Fibroblast of lung (primary cell): ENCODE data around the gene KIF21B. TPM values are rescaled to one million over a fixed set of nuclear protein-coding genes. Genes with fewer than 3 reads are reported as not detected.

Experiments used
- DNase-seq, 2 donors: peaks; one replicate each; pipeline versions ENCODE4 v3.0.0 to v3.0.0-alpha.2; 2010; ENCODE audit warnings: low read depth in 2 of 2
- H2AFZ ChIP-seq: 2 replicates; pipeline ENCODE4 v1.5.1; 2012; ENCODE audit warnings: low read length, control low read depth, inconsistent platforms
- H3K27ac ChIP-seq: 2 replicates; pipeline ENCODE4 v1.5.1; 2011; ENCODE audit warnings: low read length, control low read depth; ENCODE audit not compliant: insufficient read depth
- H3K27me3 ChIP-seq: 2 replicates; pipeline ENCODE4 v1.5.1; 2011; ENCODE audit warnings: mild to moderate bottlenecking, low read length; ENCODE audit not compliant: control insufficient read depth, insufficient read depth
- H3K36me3 ChIP-seq: 2 replicates; pipeline ENCODE4 v1.5.1; 2011; ENCODE audit warnings: low read length; ENCODE audit not compliant: control insufficient read depth, insufficient read depth
- H3K4me1 ChIP-seq: 2 replicates; pipeline ENCODE4 v1.5.1; 2011; ENCODE audit warnings: low read length; ENCODE audit not compliant: control insufficient read depth, insufficient read depth; ENCODE audit errors: extremely low read depth
- H3K4me2 ChIP-seq: 2 replicates; pipeline ENCODE4 v1.5.1; 2011; ENCODE audit warnings: low read length, control low read depth; ENCODE audit not compliant: insufficient read depth; ENCODE audit errors: extremely low read depth
- H3K4me3 ChIP-seq, 4 experiments: fragments of 200-600 bp in 1 of 4; sonication (generic) in 1 of 4; replicated peaks in 1 of 4; 2 replicates each; pipeline ENCODE4 v1.5.1; 2011 to 2016; ENCODE audit warnings: low read length in 4 of 4, low read depth in 3 of 4, mild to moderate bottlenecking in 3 of 4, control low read depth in 2 of 4, inconsistent platforms in 1 of 4, mixed read lengths in 1 of 4; ENCODE audit not compliant: insufficient read depth in 1 of 4; ENCODE audit errors: control extremely low read depth in 1 of 4
- H3K79me2 ChIP-seq: 2 replicates; pipeline ENCODE4 v1.5.1; 2012; ENCODE audit warnings: mild to moderate bottlenecking, low read length, inconsistent platforms; ENCODE audit not compliant: control insufficient read depth, insufficient read depth
- H3K9ac ChIP-seq: 2 replicates; pipeline ENCODE4 v1.5.1; 2011; ENCODE audit warnings: mild to moderate bottlenecking, low read length, control low read depth; ENCODE audit not compliant: insufficient read depth
- H3K9me3 ChIP-seq: 2 replicates; pipeline ENCODE4 v1.5.1; 2012; ENCODE audit warnings: low read depth, low read length; ENCODE audit not compliant: control insufficient read depth, insufficient read depth
- H4K20me1 ChIP-seq: 2 replicates; pipeline ENCODE4 v1.5.1; 2011; ENCODE audit warnings: low read length; ENCODE audit not compliant: control insufficient read depth, insufficient read depth; ENCODE audit errors: extremely low read depth
- CTCF ChIP-seq, 2 donors: IDR thresholded peaks in 1 of 2; conservative IDR thresholded peaks in 1 of 2; 1 replicate in 1 of 2; 2 replicates in 1 of 2; pipeline ENCODE4 v1.5.1; 2011 to 2012; ENCODE audit warnings: low read length in 2 of 2, control low read depth in 1 of 2, inconsistent platforms in 1 of 2, low read depth in 1 of 2, mild to moderate bottlenecking in 1 of 2
- EZH2 ChIP-seq: IDR thresholded peaks from 2 replicates; pipeline ENCODE4 v1.5.1; 2012; ENCODE audit warnings: low read length, control low read depth, mild to moderate bottlenecking; ENCODE audit errors: missing control alignments
- polyA plus RNA-seq, 2 donors: library from polyadenylated mRNA; depleted of rRNA in 1 of 2; stranded (reverse) in 1 of 2; unstranded in 1 of 2; fragments of >200 nt; gene quantifications; 2 replicates each; pipeline ENCODE4 v1.2.1, GENCODE V29; 2011 to 2012; ENCODE audit warnings: missing spikeins in 1 of 2
- total RNA-seq: library from RNA; depleted of rRNA; stranded (reverse); fragments of >200 nt; gene quantifications from 2 replicates; pipeline ENCODE4 v1.2.1, GENCODE V29; 2014

KIF21B gene
- total and polyA plus RNA-seq, 2 donors (not counting 1 experiment from before 2014, with no cell fraction given) = under 0.01 to 0.08 TPM

- no peak for DNase-seq
- no peak overlapping the region for H3K9ac ChIP-seq
- no peaks in the 10 kb centered on the region for H3K79me2 ChIP-seq
- H3K27ac ChIP-seq = no peak overlapping the region
- no peak overlapping the region for H2AFZ ChIP-seq
- no peaks in the 10 kb centered on the region for H3K36me3 ChIP-seq
- peaks cover 7% of the 10 kb centered on the region for H3K27me3 ChIP-seq
- no peak overlapping the region for H3K4me2 ChIP-seq
- H3K4me1 ChIP-seq = no peaks in the 10 kb centered on the region
- H3K4me3 ChIP-seq = no peak overlapping the region
- H3K9me3 ChIP-seq = no peaks in the 10 kb centered on the region
- no peaks in the 10 kb centered on the region for H4K20me1 ChIP-seq
- TF ChIP-seq CTCF (conservative IDR thresholded peaks at IDR 0.05 in 1 of 2, IDR thresholded peaks at IDR 0.05 in 1 of 2; ENCODE audit: low read depth in 1 of 2, low read length in 2 of 2) (no peak), EZH2 (no peak)
These were observed 25.0 kb upstream of the KIF21B start for GRCh38 chr1:201048521-201048920.

- H3K27me3 ChIP-seq = no peaks in the 10 kb centered on the region
- no peaks in the 10 kb centered on the region for H4K20me1 ChIP-seq
- no peaks in the 10 kb centered on the region for H3K36me3 ChIP-seq
- H3K79me2 ChIP-seq = no peaks in the 10 kb centered on the region
- no peak overlapping the region for H3K4me2 ChIP-seq
- no peak overlapping the region for H3K27ac ChIP-seq
- H3K4me3 ChIP-seq = no peak overlapping the region
- TF ChIP-seq EZH2 = no peak
- TF ChIP-seq CTCF (conservative IDR thresholded peaks at IDR 0.05 in 1 of 2, IDR thresholded peaks at IDR 0.05 in 1 of 2; ENCODE audit: low read depth in 1 of 2, low read length in 2 of 2) = no peak
- no peak overlapping the region for H2AFZ ChIP-seq
- H3K4me1 ChIP-seq = no peaks in the 10 kb centered on the region
- no peak for DNase-seq
- no peak overlapping the region for H3K9ac ChIP-seq
- no peaks in the 10 kb centered on the region for H3K9me3 ChIP-seq
These were observed 20.6 kb upstream of the KIF21B start for GRCh38 chr1:201044119-201044518.

- peak; percentile 58 to 76 for DNase-seq
- no peak for TF ChIP-seq EZH2
- TF ChIP-seq CTCF (conservative IDR thresholded peaks at IDR 0.05 in 1 of 2, IDR thresholded peaks at IDR 0.05 in 1 of 2; ENCODE audit: low read depth in 1 of 2, low read length in 2 of 2) = peak; percentile 86 to 92
- no peaks in the 10 kb centered on the region for H3K27me3 ChIP-seq
- no peak overlapping the region for H2AFZ ChIP-seq
- no peaks in the 10 kb centered on the region for H3K36me3 ChIP-seq
- H3K4me3 ChIP-seq = no peak overlapping the region
- H3K9me3 ChIP-seq = no peaks in the 10 kb centered on the region
- no peak overlapping the region for H3K4me2 ChIP-seq
- no peak overlapping the region for H3K27ac ChIP-seq
- no peaks in the 10 kb centered on the region for H3K79me2 ChIP-seq
- no peaks in the 10 kb centered on the region for H4K20me1 ChIP-seq
- no peak overlapping the region for H3K9ac ChIP-seq
- H3K4me1 ChIP-seq = no peaks in the 10 kb centered on the region
These were observed 19.4 kb upstream of the KIF21B start for GRCh38 chr1:201042779-201043461.
